Measurements from ENCODE around the gene LAMTOR5.

GRCh38 chr1:110434946-110435345 lies 27.5 kb upstream of the LAMTOR5 start:
- TF ChIP-seq EZH2 (IDR thresholded peaks at IDR 0.05; ENCODE audit: borderline replicate concordance) = no peak
- TF ChIP-seq, protein P1, sequence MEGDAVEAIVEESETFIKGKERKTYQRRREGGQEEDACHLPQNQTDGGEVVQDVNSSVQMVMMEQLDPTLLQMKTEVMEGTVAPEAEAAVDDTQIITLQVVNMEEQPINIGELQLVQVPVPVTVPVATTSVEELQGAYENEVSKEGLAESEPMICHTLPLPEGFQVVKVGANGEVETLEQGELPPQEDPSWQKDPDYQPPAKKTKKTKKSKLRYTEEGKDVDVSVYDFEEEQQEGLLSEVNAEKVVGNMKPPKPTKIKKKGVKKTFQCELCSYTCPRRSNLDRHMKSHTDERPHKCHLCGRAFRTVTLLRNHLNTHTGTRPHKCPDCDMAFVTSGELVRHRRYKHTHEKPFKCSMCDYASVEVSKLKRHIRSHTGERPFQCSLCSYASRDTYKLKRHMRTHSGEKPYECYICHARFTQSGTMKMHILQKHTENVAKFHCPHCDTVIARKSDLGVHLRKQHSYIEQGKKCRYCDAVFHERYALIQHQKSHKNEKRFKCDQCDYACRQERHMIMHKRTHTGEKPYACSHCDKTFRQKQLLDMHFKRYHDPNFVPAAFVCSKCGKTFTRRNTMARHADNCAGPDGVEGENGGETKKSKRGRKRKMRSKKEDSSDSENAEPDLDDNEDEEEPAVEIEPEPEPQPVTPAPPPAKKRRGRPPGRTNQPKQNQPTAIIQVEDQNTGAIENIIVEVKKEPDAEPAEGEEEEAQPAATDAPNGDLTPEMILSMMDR (IDR thresholded peaks at IDR 0.05; ENCODE audit: poor library complexity) = no peak

Data from hepatocyte (in vitro differentiated cells).